Panc1 (cell line): ENCODE data around the gene FCF1. TPM values are rescaled to one million over a fixed set of nuclear protein-coding genes. Genes with fewer than 3 reads are reported as not detected.

Experiments used
- ATAC-seq: fragments of 200-7000 bp; cut with Tn5 transposase; 2 replicates; pipeline ENCODE4 v1.9.1; 2020; ENCODE audit warnings: mild to moderate bottlenecking, moderate library complexity
- BruUV-seq: library from RNA; stranded (reverse); fragments of 400-500 nt; replicated peaks from 2 replicates; lab custom pipeline; 2021; lab: Mats Ljungman, UMichigan
- CTCF ChIA-PET: fragments of 300-600 bp; sonication (Branson Sonifier 250); formaldehyde crosslinking; loops from one replicate; lab custom pipeline; 2022; ENCODE audit warnings: antibody characterized with exemption; lab: Charles Lee
- POLR2A ChIA-PET: fragments of 300-600 bp; sonication (Branson Sonifier 250); formaldehyde crosslinking; loops from one replicate; lab custom pipeline; 2022; ENCODE audit warnings: antibody characterized with exemption; lab: Charles Lee
- DNase-seq: peaks from one replicate; pipeline ENCODE4 v3.0.0-alpha.2; 2010; ENCODE audit warnings: low read depth, low spot score
- H3K27ac ChIP-seq: 2 replicates; pipeline ENCODE4 v1.5.1; 2011; ENCODE audit warnings: mild to moderate bottlenecking, low read length, inconsistent platforms
- H3K27me3 ChIP-seq: fragments of 200-500 bp; sonication (Bioruptor generic); 2 replicates; pipeline ENCODE4 v1.6.0; 2014; ENCODE audit warnings: low read length, inconsistent platforms; ENCODE audit not compliant: control insufficient read depth, insufficient read depth
- H3K36me3 ChIP-seq: fragments of 200-500 bp; sonication (Bioruptor generic); 2 replicates; pipeline ENCODE4 v1.5.1; 2014; ENCODE audit warnings: inconsistent platforms, mild to moderate bottlenecking, low read length, moderate library complexity; ENCODE audit not compliant: control insufficient read depth, insufficient read depth
- H3K4me1 ChIP-seq: 2 replicates; pipeline ENCODE4 v1.5.1; 2011; ENCODE audit warnings: inconsistent platforms, mild to moderate bottlenecking, low read length, moderate library complexity; ENCODE audit not compliant: control insufficient read depth, insufficient read depth
- H3K4me3 ChIP-seq, 2 experiments: 2 replicates each; pipeline ENCODE4 v1.5.1; 2011 to 2012; ENCODE audit warnings: low read depth in 2 of 2, low read length in 2 of 2, mild to moderate bottlenecking in 2 of 2, inconsistent platforms in 1 of 2, moderate library complexity in 1 of 2
- H3K9me3 ChIP-seq: fragments of 200-500 bp; sonication (Bioruptor generic); 2 replicates; pipeline ENCODE4 v1.5.1; 2014; ENCODE audit warnings: low read depth, mild to moderate bottlenecking, inconsistent platforms, low read length, moderate library complexity; ENCODE audit not compliant: control insufficient read depth, insufficient read depth
- CTCF ChIP-seq: fragments of 450-650 bp; IDR thresholded peaks from 2 replicates; pipeline ENCODE4 v1.5.1; 2017; ENCODE audit warnings: mild to moderate bottlenecking
- POLR2AphosphoS5 ChIP-seq: IDR thresholded peaks from 2 replicates; pipeline ENCODE4 v1.6.1; 2012; ENCODE audit warnings: mild to moderate bottlenecking, low read depth, low read length, moderate library complexity
- REST ChIP-seq, 2 experiments: IDR thresholded peaks; 2 replicates each; pipeline ENCODE4 v1.6.1; 2011 to 2012; ENCODE audit warnings: low read depth in 2 of 2, control low read depth in 1 of 2, low read length in 1 of 2, mild to moderate bottlenecking in 1 of 2, moderate library complexity in 1 of 2; ENCODE audit not compliant: insufficient read depth in 1 of 2
- SIN3A ChIP-seq: IDR thresholded peaks from 2 replicates; pipeline ENCODE4 v1.6.1; 2012; ENCODE audit warnings: low read depth, mild to moderate bottlenecking, low read length, moderate library complexity, borderline replicate concordance; ENCODE audit not compliant: insufficient read depth
- TCF7L2 ChIP-seq: IDR thresholded peaks from 2 replicates; pipeline ENCODE4 v1.6.1; 2011; ENCODE audit warnings: mild to moderate bottlenecking, low read depth, low read length, inconsistent platforms
- in situ Hi-C: cut with HindIII; loops from 2 replicates; pipeline ENCODE4 v1.10.0; 2016; ENCODE audit warnings: low sequenced_read_pairs, low pct_unique_long_range_greater_than_20kb
- intact Hi-C: fragments of 100-400 bp; cut with micrococcal nuclease; formaldehyde crosslinking; loops from one replicate; pipeline ENCODE4 v1.10.0; 2022; ENCODE audit not compliant: unreplicated experiment
- total RNA-seq: library from RNA; stranded (reverse); gene quantifications from one replicate; pipeline ENCODE4 v1.2.1, GENCODE V29; 2021; ENCODE audit not compliant: unreplicated experiment

Gene FCF1
- total RNA-seq, 1 experiment from 2014 or later: 41.5 TPM

GRCh38 chr14:74711651-74712050 is 1.3 kb upstream of the FCF1 start:
- no peaks in the 10 kb centered on the region for H3K9me3 ChIP-seq
- ChIA-PET POLR2A (interaction anchor here (0.6 kb wide), 1 partner anchor 66 kb away, joined by 10 read pairs; no protein-coding TSS in a partner anchor), CTCF (no interaction called here)
- peak overlapping the region; percentile 99 for H3K4me3 ChIP-seq
- in situ Hi-C loops: no loop called here
- peak overlapping the region; percentile 97 for H3K27ac ChIP-seq
- no TSS peak for BruUV-seq
- ATAC-seq: no peak
- H3K36me3 ChIP-seq: peaks cover 28% of the 10 kb centered on the region
- intact Hi-C loops: no loop called here
- no peak for TF ChIP-seq TCF7L2
- TF ChIP-seq CTCF: no peak
- TF ChIP-seq REST (IDR thresholded peaks at IDR 0.05; ENCODE audit: insufficient read depth in 1 of 2, low read depth in 2 of 2, low read length in 1 of 2): no peak
- no peak for TF ChIP-seq POLR2AphosphoS5
- TF ChIP-seq SIN3A: no peak
- no peak for DNase-seq
- no peaks in the 10 kb centered on the region for H3K27me3 ChIP-seq
- H3K4me1 ChIP-seq: peaks cover 7% of the 10 kb centered on the region; the same call in 1 of the 2 replicates

- H3K27me3 ChIP-seq: no peaks in the 10 kb centered on the region
- POLR2A ChIA-PET: no interaction called here
- no TSS peak for BruUV-seq
- peaks cover 7% of the 10 kb centered on the region; the same call in 1 of the 2 replicates for H3K4me1 ChIP-seq
- in situ Hi-C loops (no loop called here), intact Hi-C loops (no loop called here)
- peaks cover 31% of the 10 kb centered on the region for H3K36me3 ChIP-seq
- TF ChIP-seq POLR2AphosphoS5: no peak
- TF ChIP-seq TCF7L2: no peak
- no peak for TF ChIP-seq SIN3A
- TF ChIP-seq REST (IDR thresholded peaks at IDR 0.05; ENCODE audit: insufficient read depth in 1 of 2, low read depth in 2 of 2, low read length in 1 of 2): no peak
- TF ChIP-seq CTCF: no peak
- peak overlapping the region; percentile 99 for H3K4me3 ChIP-seq
- no peak for ATAC-seq
- no peak for DNase-seq
- CTCF ChIA-PET: no interaction called here
- peak overlapping the region; percentile 97 for H3K27ac ChIP-seq
- H3K9me3 ChIP-seq: no peaks in the 10 kb centered on the region
Observed at GRCh38 chr14:74713395-74713735, 421 bp downstream of the FCF1 start.
